Measurements from ENCODE around the gene SLC2A13.

SLC2A13 gene

DNA sequence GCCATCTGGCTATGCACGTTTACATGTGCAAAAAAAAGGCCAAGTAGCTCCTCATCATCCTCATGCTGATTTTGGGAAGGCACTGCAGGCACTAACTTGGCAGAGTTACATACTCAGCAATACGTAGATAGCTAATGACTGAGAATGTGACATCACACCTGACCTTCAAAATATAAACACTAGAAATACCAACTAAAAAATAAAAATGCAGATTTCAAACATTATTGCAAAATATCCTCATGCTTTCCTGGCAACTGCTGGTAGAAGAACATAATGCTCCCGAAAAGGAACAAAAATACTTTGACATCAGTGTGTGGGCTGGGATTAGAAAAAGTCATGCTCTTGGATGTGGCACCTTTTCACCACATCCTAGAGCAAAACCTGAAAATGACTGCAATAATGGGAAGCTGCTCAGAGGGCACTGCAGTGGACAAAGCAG, 333.0 kb downstream of the SLC2A13 start:
- H3K4me3 ChIP-seq (ENCODE audit: low read depth, low read length), result no peak overlapping the region
- TF ChIP-seq, protein P1, sequence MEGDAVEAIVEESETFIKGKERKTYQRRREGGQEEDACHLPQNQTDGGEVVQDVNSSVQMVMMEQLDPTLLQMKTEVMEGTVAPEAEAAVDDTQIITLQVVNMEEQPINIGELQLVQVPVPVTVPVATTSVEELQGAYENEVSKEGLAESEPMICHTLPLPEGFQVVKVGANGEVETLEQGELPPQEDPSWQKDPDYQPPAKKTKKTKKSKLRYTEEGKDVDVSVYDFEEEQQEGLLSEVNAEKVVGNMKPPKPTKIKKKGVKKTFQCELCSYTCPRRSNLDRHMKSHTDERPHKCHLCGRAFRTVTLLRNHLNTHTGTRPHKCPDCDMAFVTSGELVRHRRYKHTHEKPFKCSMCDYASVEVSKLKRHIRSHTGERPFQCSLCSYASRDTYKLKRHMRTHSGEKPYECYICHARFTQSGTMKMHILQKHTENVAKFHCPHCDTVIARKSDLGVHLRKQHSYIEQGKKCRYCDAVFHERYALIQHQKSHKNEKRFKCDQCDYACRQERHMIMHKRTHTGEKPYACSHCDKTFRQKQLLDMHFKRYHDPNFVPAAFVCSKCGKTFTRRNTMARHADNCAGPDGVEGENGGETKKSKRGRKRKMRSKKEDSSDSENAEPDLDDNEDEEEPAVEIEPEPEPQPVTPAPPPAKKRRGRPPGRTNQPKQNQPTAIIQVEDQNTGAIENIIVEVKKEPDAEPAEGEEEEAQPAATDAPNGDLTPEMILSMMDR (IDR thresholded peaks at IDR 0.05; ENCODE audit: insufficient read depth, low read depth, low read length, missing control alignments), result no peak
- no peak for DNase-seq (ENCODE audit: low read depth)

DNA sequence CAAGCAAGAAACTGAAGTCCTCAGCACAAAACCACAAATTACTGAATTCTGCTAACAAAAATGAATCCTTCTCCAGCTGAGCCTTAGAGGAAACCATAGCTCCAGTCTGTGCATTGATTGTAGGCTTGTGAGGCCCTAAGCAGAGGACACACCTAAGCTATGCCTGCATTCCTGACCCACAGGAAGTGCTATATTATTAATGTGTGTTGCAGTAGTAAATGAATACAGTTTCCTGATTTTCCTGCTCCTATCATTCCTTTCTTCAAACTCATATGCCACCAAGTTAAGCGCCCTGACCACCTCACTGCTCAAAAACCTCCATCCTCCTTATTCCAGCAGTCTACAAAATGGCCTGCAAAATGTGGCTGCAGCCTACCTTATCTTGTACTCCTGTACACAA, 334.4 kb downstream of the SLC2A13 start:
- DNase-seq (ENCODE audit: low read depth), result no peak
- TF ChIP-seq, protein P1 (IDR thresholded peaks at IDR 0.05; ENCODE audit: insufficient read depth, low read depth, low read length, missing control alignments), result no peak
- no peak overlapping the region for H3K4me3 ChIP-seq (ENCODE audit: low read depth, low read length)

DNA sequence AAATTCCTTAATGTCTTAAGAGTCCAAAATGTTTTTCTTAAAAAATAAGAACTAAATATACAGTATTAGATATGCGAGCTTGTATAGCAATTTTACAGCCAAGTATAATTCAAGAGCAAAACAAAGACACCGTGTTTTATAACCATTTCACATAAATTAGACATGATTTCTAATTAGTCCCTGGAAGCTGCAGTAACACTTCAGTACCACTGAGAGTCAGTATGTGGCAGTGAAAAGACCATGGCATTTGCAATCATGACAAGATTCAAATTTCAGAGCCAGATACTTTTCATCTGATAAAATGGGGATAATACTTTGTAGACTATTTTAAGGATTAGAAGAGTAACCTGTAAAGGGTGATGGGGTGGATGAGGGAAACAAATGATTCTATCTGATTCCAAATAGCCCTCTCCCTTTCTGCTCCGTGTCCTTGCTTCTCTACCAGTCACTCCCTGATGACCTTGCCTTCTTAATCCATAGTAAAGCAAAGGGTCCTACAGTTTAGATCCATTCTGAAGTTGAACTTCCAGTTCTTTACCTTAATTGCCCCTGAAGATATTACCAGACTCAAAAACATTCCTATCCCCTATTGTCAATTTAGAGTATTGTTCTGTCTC, 340.8 kb downstream of the SLC2A13 start:
- TF ChIP-seq, protein P1 (IDR thresholded peaks at IDR 0.05; ENCODE audit: insufficient read depth, low read depth, low read length, missing control alignments), result peak; percentile 69
- peak; percentile 53 for DNase-seq (ENCODE audit: low read depth)
- H3K4me3 ChIP-seq (ENCODE audit: low read depth, low read length), result no peak overlapping the region

DNA sequence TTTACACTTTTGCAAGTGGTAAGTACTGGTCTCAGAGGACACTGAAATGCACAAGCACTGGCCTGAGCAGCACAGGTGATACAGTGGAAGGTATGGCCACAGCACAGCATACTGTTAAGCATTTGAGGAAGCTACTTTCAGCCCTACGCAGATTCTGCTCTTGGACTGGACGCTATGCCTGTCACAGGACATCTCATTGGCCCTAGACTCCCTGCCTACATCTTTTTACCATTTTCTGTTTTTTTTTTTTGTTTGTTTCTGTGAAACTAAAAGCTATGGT, 342.1 kb downstream of the SLC2A13 start:
- TF ChIP-seq, protein P1 (IDR thresholded peaks at IDR 0.05; ENCODE audit: insufficient read depth, low read depth, low read length, missing control alignments), result no peak
- no peak for DNase-seq (ENCODE audit: low read depth)
- H3K4me3 ChIP-seq (ENCODE audit: low read depth, low read length), result no peak overlapping the region

DNA sequence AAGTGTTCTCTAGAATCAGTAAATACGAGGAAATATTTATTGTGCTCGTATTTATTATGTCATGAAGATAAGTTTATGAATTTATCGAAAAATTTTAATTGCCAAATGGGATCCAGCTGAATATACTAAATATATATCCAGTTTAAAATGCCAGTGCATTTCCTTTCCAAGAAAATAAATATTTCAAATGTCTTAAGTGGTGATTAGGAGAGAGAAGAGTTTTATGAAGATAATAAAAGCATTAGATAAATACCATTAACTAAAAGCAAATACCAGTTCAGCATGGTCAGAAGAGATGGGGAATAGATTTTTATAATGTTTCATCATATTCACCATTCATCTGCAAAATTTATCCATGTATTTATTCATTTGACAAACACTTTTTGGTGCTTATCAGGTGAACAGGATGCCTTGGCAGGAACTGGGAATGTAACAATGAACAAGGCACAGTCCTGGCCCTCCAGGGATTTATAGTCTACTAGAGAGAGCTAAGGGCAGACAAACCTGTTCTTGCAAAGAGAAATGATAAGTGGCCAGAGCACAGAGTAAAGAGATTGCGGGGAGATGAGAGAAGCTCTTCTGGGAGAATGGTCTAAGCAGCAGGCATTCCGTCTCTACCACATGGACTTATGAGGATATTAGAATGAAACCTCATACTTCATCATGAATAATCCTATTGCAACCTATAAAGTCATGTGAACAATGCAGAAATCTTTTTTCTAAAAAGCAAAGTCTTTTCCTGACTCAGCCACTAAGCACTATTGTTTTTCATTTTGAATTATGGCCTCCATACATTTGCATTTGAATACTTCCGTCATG, 342.6 kb downstream of the SLC2A13 start:
- DNase-seq (ENCODE audit: low read depth), result no peak
- no peak overlapping the region for H3K4me3 ChIP-seq (ENCODE audit: low read depth, low read length)
- TF ChIP-seq, protein P1 (IDR thresholded peaks at IDR 0.05; ENCODE audit: insufficient read depth, low read depth, low read length, missing control alignments), result no peak

DNA sequence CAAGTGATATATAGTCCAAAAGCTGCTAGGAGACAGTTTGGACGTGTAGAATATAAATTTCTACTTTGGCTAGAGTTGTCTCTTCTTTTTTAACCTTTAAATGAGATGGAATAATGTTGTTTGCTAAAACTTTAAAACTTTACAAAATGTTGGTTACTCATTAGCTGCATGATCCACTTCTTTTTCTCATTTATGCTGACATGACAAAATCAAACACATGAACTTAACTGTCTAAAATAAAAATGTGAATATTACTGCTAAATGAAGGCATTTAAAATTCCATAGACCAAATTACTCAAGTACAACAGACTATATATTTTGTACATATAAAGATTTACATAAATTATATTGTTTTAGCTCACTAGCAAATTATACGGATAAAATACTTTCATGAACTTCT, 350.4 kb downstream of the SLC2A13 start:
- no peak overlapping the region for H3K4me3 ChIP-seq (ENCODE audit: low read depth, low read length)
- TF ChIP-seq, protein P1 (IDR thresholded peaks at IDR 0.05; ENCODE audit: insufficient read depth, low read depth, low read length, missing control alignments), result no peak

More for the DNA sequence above, 350.4 kb downstream of the SLC2A13 start:
- DNase-seq (ENCODE audit: low read depth), result no peak
